DMS114 treated with DMSO at 0.1 percent for 48 hours (cell line): ENCODE data around the gene NIPA2.

ENCODE experiments used
- DNase-seq: peaks from one replicate; lab custom pipeline; 2025; ENCODE audit not compliant: unreplicated experiment; lab: John Stamatoyannopoulos, UW

Gene NIPA2

DNA sequence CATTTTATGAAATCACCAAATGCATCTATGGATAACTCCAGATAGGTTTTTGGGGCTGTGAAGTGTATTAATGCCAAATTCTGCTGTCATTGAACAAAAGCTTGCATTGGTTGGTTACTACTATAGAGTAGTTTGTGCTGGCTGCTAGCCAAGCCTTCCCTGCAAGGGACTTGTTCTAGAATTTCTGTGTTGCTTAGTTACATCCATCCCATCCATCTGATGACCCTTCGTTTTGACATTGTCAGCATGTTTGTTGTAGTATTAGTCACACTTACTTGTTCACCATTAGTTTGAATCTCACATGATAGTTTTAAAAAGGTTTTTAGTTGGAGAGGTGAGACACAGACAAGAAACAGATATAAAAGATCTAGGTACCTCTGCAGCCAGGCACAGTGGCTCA is 7.0 kb upstream of the NIPA2 start:
- DNase-seq = no peak

DNA sequence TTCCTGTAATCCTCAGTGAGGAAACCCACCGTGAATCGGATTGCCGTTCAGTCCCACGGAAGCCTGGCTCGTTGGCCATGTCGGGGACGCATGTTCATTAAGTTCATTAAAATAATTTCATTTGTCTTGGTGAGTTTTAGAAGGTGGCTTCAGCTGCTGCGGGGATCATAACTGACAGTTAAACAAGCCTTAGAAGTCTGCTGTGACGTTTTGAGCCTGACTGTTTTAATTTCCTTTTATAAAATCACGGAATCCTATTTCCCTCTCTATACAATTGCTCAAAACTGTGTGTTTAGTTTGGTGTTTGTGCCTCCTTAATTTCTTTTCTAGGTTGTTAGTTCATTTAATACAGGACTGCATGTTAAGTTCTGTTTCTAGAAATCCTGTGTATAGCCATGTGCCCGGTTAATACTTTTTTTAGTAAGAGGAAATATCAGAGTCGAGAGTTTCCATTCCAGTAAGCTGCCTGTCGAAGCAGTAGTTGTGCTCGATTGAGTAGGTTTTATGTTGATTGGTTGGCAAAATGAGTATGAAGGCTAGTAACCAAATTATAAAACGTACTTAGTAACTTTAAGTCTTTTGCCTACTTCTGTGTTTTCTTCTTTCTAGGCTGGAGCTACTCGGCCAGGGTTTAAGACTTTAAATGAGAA is 705 bp downstream of the NIPA2 start:
- DNase-seq = no peak

DNA sequence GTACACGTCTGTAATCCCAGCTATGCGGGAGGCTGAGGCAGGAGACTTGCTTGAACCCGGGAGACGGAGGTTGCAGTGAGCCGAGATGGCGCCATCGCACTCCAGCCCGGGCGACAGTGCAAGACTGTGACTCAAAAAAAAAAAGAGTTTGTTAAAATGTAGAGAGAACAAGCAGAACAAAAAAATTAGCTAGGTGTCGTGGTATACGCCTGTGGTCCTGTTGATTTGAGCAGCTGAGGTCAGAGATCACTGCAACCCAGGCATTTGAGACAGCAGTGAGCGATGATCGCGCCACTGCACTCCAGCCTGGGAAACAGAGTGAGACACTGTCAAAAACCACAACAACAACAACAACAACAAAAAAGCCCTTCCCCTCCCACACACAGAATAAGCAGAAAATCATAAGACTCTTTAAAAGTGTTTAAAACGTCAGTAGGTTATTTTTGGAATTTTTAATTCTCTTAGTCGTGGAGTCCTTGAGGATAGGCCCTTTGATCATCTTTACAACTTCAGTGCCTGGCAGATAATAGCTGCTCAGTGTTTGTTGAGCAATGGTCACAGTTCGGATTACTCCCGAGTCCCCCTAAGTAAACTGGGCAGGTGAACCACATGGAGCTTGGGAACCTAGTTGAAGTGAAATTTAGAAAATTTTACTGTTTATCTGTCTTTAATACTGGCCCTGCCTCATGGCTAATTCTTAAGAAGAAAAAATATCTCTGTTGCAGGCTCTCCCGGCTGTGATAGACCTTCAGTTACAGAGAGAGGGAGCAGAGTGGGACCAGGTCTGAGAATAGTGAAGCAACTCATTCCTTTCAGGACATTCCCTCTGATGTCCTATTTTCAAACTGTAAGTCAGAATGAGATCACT is 6.2 kb downstream of the NIPA2 start:
- DNase-seq = no peak

- DNase-seq = no peak
These were observed 6.9 kb downstream of the NIPA2 start for GRCh38 chr15:22845289-22845900.

GRCh38 chr15:22846073-22846472 is 7.6 kb downstream of the NIPA2 start:
- no peak for DNase-seq

DNA sequence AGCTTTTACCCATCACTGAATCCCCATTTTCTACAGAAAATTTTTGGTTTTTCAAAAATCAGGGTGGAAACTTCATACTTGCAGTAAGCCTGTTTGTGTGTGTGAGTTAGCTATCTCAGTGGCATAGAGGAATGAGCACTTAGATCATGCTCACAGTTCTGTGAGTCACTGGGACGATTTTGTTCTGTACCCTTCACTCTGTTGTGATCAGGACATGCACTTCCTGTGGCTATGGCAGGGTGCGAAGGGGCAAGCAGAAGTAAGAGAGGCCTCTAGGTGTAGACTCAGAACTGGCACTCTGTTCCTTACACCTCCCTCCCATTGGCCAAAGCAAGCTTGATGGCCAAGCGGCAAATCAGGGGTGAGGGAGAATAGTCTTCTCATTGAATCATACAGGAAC is 11.6 kb downstream of the NIPA2 start:
- DNase-seq = no peak

GRCh38 chr15:22851513-22851912 is 13.0 kb downstream of the NIPA2 start:
- no peak for DNase-seq

DNA sequence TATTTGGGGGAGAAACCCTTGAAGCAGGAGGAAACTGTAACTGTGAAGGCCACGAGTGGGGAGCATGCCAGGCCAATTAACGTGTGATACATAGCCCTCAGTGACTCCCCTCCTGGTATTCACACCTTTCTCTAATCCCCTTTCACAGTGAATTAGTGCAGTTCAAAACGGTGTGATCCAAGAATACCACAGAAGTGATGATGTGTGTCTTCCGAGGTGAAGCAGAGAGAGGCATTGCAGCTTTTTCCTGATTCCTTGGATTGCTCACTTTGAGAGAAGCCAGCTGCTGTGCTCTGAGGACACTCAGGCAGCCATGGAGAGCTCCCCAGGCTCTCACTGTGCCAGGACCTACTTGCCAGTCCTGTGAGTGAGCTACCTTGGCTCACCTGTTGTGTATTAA is 17.3 kb downstream of the NIPA2 start:
- no peak for DNase-seq

DNA sequence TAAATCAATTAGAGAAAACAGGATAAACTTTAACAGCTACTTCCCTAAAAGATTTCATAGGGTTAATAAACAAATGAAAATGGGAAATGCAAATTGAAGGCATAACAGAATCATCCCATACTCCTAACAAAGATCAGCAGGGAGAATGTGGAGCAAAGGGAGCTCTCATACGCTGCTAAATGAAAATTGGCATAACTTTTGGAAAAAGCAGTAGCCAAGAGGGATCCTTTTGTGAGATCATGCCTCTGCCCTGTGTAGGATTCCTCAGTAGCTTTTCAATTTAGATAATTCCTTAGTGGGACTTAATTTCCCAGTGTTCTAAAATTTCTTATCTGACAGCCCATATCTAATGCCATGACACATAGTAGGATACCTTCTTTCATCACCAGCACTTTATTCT is 18.2 kb downstream of the NIPA2 start:
- no peak for DNase-seq

DNA sequence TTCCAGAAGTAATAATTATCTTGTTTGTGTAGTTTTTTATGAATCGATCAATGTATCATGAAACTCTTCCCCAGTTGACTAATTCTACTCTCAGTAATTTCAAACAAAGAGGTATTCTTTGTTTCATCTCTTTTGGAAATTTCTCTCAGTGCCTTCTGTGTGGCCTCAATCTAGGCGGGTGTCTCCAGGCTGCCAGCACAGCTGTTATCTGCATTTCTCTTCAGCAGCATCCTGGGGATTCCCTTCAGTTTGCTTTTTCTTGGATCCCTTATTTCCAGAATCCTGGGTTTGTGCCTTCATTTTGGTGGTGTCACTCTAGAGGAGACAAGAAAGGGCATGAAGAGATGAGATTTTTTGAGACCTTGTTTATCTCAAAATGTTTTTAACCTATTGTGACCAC is 22.7 kb downstream of the NIPA2 start:
- no peak for DNase-seq

DNA sequence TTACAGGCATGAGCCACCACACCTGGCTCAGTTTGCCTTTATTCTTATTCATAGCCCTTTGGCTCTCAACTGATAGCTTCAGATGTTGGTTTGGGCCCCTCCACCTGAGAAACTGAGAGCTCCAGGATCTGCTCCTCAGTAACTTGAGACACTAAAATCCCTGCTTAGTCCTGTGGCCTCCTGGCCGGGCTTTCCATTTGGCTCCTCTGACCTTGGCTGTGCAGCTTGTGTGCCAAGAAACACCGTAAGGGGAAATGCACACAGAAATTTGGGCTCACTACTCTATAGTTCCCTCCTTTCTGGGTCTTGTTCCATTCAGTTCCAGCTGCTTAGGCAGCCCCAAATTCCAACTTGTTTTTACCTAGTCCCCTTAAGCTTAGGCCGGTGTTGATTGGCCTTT is 24.9 kb downstream of the NIPA2 start:
- DNase-seq = no peak

DNA sequence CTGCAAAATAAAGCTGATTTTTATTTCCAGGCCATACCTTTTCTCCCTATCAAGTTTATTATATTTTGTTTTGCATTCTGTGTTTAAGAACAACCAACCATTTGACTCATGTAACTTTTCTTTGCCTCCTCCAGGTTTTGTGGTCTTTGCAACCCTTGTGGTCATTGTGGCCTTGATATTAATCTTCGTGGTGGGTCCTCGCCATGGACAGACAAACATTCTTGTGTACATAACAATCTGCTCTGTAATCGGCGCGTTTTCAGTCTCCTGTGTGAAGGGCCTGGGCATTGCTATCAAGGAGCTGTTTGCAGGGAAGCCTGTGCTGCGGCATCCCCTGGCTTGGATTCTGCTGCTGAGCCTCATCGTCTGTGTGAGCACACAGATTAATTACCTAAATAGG is 27.6 kb downstream of the NIPA2 start:
- DNase-seq = no peak

DNA sequence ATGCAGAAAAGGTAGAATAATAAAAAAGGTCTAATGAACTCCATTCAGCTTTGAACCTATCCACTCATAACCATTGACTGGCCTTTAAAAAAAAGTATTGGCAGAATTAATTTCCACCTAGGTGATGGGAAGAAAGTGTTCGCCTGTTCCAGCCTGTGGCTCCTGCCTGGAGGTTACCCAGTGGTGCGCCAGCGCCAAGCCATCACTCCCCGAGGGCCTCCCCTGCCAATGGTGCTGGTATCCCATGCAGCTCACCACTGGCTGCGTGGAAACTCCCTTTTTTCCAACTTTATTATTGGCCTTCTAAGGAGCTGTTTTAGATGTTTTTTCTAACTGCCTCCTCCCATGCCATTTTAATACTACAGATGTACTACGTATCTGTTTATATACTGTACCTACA is 29.4 kb downstream of the NIPA2 start:
- DNase-seq = no peak

GRCh38 chr15:22868495-22868894 is 30.0 kb downstream of the NIPA2 start:
- DNase-seq = no peak

GRCh38 chr15:22868928-22869327 is 30.5 kb downstream of the NIPA2 start:
- no peak for DNase-seq

DNA sequence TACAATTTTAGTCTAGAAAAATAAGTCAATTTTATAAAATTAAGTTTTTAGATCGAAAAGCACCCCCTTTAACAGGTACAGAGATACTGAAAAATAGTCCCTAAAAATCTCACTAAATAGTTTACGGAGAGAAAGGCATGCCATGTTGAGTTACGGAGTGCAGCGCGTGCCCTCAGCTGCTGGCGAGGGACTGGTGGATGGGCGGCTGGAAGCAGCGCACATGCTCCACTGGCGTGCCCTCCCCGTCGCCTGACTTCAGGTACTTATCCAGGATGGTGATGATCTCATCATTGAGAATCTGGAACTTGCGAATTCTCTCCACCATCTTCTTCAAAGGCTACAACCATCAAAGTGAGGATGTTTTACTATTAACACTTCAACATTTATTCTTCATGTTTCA is 31.4 kb downstream of the NIPA2 start:
- no peak for DNase-seq

DNA sequence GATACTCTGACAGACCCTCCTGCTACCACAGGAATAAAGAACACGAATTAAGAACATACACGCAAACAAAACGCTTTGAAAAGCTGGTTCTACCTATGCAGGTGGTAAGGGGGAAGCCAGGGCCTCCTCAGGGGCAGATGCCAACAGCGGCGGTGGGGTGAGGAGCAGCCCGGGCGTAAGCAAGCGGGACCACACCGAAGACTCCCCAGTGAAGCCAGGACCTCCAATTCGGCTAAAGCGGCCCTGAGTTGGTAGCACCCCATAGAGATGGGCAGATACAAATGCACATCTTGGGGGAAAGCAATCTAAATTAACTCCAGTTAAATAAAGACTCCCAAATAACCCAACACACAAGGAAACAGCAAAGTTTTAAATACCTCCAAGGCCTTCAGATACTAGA is 32.4 kb downstream of the NIPA2 start:
- no peak for DNase-seq

DNA sequence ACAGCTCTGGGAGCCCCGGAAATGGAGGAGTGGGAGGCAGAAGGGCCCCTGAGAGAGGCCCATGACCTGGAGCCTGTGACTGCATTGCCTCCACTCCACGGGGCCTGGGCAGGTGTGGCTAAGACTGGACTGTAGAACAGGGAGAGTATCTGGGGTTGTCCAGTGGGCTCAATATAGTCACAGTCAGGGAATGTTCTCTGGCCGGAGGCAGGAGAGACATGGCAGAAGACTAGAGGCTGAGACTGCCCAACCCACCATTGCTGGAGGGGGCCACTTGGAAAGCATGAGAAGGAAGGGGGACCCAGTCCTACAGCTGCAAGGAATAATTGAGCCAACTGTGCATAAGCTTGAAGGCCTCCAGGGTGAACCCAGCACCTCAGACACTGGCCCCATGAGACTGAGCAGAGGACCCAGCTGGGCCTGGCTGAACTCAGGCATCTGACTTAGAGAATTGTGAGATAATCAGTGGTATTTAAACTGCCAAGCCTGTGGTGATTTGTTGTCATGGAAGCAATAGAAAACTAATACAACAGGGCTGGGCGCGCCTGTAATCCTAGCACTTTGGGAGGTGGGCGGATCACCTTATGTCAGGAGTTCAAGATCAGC is 33.1 kb downstream of the NIPA2 start:
- no peak for DNase-seq

- no peak for DNase-seq
These were observed 34.7 kb downstream of the NIPA2 start for GRCh38 chr15:22872936-22873701.

DNA sequence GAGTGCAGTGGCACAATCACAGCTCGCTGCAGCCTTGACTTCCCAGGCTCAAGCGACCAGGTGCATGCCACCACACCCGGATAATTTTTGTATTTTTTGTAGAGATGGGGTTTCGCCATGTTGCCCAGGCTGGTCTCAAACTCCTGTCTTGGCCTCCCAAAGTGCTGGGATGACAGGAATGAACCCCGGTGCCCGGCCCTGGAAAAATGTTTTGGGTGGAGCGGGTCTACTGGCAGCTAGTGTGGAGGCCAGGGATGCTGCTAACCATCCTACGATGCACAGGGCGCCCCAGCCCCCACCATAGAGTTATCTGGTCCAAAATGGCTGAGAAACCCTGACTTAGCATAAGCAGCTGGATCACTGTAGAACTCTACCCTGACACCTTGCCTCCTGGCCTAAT is 35.4 kb downstream of the NIPA2 start:
- DNase-seq = no peak

DNA sequence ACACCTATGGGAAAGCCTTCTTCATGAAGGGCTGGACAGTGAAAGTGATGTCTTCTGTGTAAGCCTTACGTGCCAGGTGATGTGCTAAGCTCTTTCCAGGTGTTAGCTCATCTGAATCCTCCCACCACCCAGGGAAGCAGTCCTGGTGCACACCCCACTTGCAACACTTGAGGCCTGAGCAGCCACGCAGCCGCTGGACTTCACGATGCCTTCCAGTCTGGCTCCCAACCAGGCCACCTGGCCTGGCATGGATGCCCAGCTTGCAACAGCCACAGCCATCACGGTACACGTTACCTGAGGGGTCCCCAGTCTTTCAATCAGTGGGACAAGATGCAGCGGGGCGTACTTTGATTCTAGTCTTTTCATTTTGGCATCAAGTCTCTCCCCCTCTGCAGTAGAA is 35.8 kb downstream of the NIPA2 start:
- no peak for DNase-seq
